ENCODE data around the gene PROSER3. TPM values are rescaled to one million over a fixed set of nuclear protein-coding genes. Genes with fewer than 3 reads are reported as not detected.

Gene PROSER3
- total and polyA plus RNA-seq, 2 of the 4 experiments (the other 2 are of a cell fraction), result 5.4 to 21.8 TPM

DNA sequence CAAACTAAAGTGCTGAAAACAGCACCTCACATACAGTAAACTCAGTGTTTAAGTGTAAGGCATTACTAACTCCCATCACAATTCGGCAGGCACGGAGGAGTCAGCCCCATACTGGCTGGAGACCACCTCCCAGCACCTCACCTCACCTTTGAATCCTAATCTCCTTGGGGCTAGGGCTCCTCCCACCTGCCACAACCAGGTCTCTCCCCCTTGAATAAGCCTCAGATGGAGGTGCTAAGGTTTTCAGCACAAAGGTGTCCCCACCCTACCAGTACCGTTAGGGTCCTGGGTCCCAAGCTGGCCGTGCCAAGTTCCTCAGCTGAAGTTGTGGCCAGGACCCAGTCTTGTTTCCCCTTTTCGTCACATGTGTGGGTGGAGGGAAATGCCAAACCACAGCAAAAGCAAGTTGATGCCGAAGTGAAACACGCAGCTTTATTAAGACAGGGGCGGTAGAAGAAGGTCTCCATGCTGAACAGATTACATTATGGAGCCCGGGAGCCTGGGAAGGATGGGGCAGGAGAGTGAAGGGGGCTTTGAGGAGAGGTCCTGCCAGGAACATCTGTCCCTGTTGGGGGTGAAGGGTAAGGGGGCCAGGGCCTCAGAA lies 15.8 kb upstream of the PROSER3 start, which contains the start of gene IGFLR1 (continued):
- TF ChIP-seq FOS (IDR thresholded peaks at IDR 0.05; ENCODE audit: low read depth, low read length) (no peak), BHLHE40 (IDR thresholded peaks at IDR 0.05; ENCODE audit: low read depth, low read length) (no peak), RFX5 (IDR thresholded peaks at IDR 0.05; ENCODE audit: low read depth, low read length) (no peak), NFE2L2 (IDR thresholded peaks at IDR 0.05; ENCODE audit: low read depth, low read length) (no peak)

- no peak overlapping the region for H2BK15ac ChIP-seq (ENCODE audit: low read depth, low read length)
- POLR2A ChIA-PET (ENCODE audit: unreplicated experiment), result no interaction called here
- H4K91ac ChIP-seq (ENCODE audit: insufficient read depth, low read depth, low read length), result no peak overlapping the region
- peaks cover 2% of the 10 kb centered on the region; the same call in 1 of the 2 replicates for H3K36me3 ChIP-seq (ENCODE audit: control insufficient read depth, insufficient read depth, low read length)
- H3K9ac ChIP-seq (ENCODE audit: low read depth, low read length), result no peak overlapping the region
- CTCF ChIA-PET, result no interaction called here
- 90% methylated on average over 6 of the region's 19 CpGs; no CpG with 5 or more reads in 1 of the 2 experiments for WGBS, 2 experiments (ENCODE audit: extremely low coverage in 2 of 2, insufficient read length in 1 of 2)
- no peak overlapping the region for H3K23ac ChIP-seq (ENCODE audit: low read depth, low read length)
- H3K27me3 ChIP-seq (ENCODE audit: control insufficient read depth, insufficient read depth, low read length), result no peaks in the 10 kb centered on the region
- H2AK5ac ChIP-seq (ENCODE audit: low read depth, low read length), result no peak overlapping the region
- TF ChIP-seq NFE2L2 (IDR thresholded peaks at IDR 0.05; ENCODE audit: low read depth, low read length) (no peak), RFX5 (IDR thresholded peaks at IDR 0.05; ENCODE audit: low read depth, low read length) (no peak), USF2 (IDR thresholded peaks at IDR 0.05; ENCODE audit: low read depth, low read length) (no peak), MXI1 (IDR thresholded peaks at IDR 0.05; ENCODE audit: borderline replicate concordance, low read depth, low read length) (no peak), MAFK (IDR thresholded peaks at IDR 0.05; ENCODE audit: low read depth, low read length) (no peak), CTCF (conservative IDR thresholded peaks at IDR 0.05; ENCODE audit: low read depth, low read length) (no peak)
- H2AK9ac ChIP-seq (replicated peaks; ENCODE audit: low read depth, low read length, poor library complexity), result peak overlapping the region; percentile 93
- no peak overlapping the region for H2BK5ac ChIP-seq (ENCODE audit: low read depth, low read length, poor library complexity, severe bottlenecking)
- no peak overlapping the region for H2BK120ac ChIP-seq (ENCODE audit: low read depth, low read length)
- no peak overlapping the region for H3K56ac ChIP-seq (ENCODE audit: extremely low read depth, insufficient read depth, low read length)
- peaks cover 0 to 36% of the 10 kb centered on the region in 2 experiments; a peak in 2 of 4 replicates for H3K79me1 ChIP-seq (ENCODE audit: low read depth in 1 of 2, low read length in 2 of 2)
- H4K8ac ChIP-seq (ENCODE audit: low read depth in 2 of 2, low read length in 2 of 2), result no peak overlapping the region
- intact Hi-C loops (cut with micrococcal nuclease) (loop anchor here (2.0 kb wide), 2 partner anchors 27 to 77 kb away; no protein-coding TSS in a partner anchor), in situ Hi-C loops (cut with MboI; ENCODE audit: low sequenced_read_pairs) (no loop called here), dilution Hi-C loops (cut with HindIII; ENCODE audit: low sequenced_read_pairs, unreplicated experiment) (no loop called here)
- peak overlapping the region; percentile 97 for H2AFZ ChIP-seq (replicated peaks; ENCODE audit: low read length, poor library complexity)
- no peaks in the 10 kb centered on the region for H3K9me3 ChIP-seq (ENCODE audit: control insufficient read depth, insufficient read depth, low read length)
- H3K4me1 ChIP-seq (ENCODE audit: control insufficient read depth, insufficient read depth, low read length), result 0 out of 2 replicates have a peak, but pooled peaks cover 3% of the 10 kb centered on the region
- H3K9me1 ChIP-seq (ENCODE audit: insufficient read depth, low read length), result peaks cover 5% of the 10 kb centered on the region; the same call in 1 of the 2 replicates
- no peak overlapping the region for H3K18ac ChIP-seq (ENCODE audit: low read depth, low read length)
- ATAC-seq (ENCODE audit: low read depth) (no peak), DNase-seq (no peak)
- no peak overlapping the region for H4K5ac ChIP-seq (ENCODE audit: low read depth, low read length)
- H2BK20ac ChIP-seq (ENCODE audit: low read depth, low read length), result no peak overlapping the region
- H3K27ac ChIP-seq (ENCODE audit: insufficient read depth, low read length), result no peak overlapping the region
- no peak overlapping the region for H3K14ac ChIP-seq (replicated peaks; ENCODE audit: low read depth, low read length)
- H3K4me3 ChIP-seq (ENCODE audit: insufficient read depth, low read depth, low read length), result no peak overlapping the region
- H3K4me2 ChIP-seq (ENCODE audit: low read depth, low read length), result no peak overlapping the region
- H3K4ac ChIP-seq (ENCODE audit: low read depth, low read length), result no peak overlapping the region
- no peaks in the 10 kb centered on the region; the same call in 1 of the 2 replicates for H4K20me1 ChIP-seq (ENCODE audit: insufficient read depth, low read length)
- BruUV-seq (replicated peaks), result no TSS peak
These were observed 14.1 kb upstream of the PROSER3 start for GRCh38 chr19:35743640-35744429.

Data from IMR-90 (cell line).